H1 (cell line): ENCODE measurements around the gene ABCA1. TPM values are rescaled to one million over a fixed set of nuclear protein-coding genes. Genes with fewer than 3 reads are reported as not detected.

Experiments
- CTCF ChIA-PET: fragments of 300-600 bp; sonication (Branson Sonifier 250); formaldehyde crosslinking; loops from one replicate; lab custom pipeline; 2021; ENCODE audit not compliant: partially characterized antibody; lab: Charles Lee
- POLR2A ChIA-PET: fragments of 300-600 bp; sonication (Branson Sonifier 250); formaldehyde crosslinking; loops from one replicate; lab custom pipeline; 2021; ENCODE audit warnings: inconsistent platforms; ENCODE audit not compliant: partially characterized antibody; lab: Charles Lee
- DNase-seq, 2 experiments: peaks; one replicate each; pipeline versions ENCODE4 v3.0.0 to v3.0.0-alpha.2; 2010 to 2022; ENCODE audit warnings: low spot score in 2 of 2, low read depth in 1 of 2, mixed read lengths in 1 of 2
- FAIRE-seq: peaks from 2 replicates; lab custom pipeline; 2011; peaks lifted over from hg19 to GRCh38; lab: Jason Lieb, UNC
- H2AFZ ChIP-seq: 2 replicates; pipeline ENCODE4 v1.8.1; 2012; ENCODE audit warnings: low read length, inconsistent platforms
- H2AK5ac ChIP-seq: 2 replicates; pipeline ENCODE4 v1.6.1; 2013; ENCODE audit warnings: low read depth, low read length
- H2BK120ac ChIP-seq: replicated peaks from 2 replicates; pipeline ENCODE3; 2013; ENCODE audit warnings: low read depth, low read length, inconsistent platforms
- H2BK12ac ChIP-seq: 2 replicates; pipeline ENCODE4 v1.6.1; 2013; ENCODE audit warnings: low read depth, low read length
- H2BK15ac ChIP-seq: 2 replicates; pipeline ENCODE4 v1.6.1; 2013; ENCODE audit warnings: low read length
- H2BK20ac ChIP-seq: 2 replicates; pipeline ENCODE4 v1.6.1; 2013; ENCODE audit warnings: low read length
- H2BK5ac ChIP-seq: 2 replicates; pipeline ENCODE4 v1.6.1; 2013; ENCODE audit warnings: low read depth, low read length
- H3K14ac ChIP-seq: 2 replicates; pipeline ENCODE4 v1.6.1; 2013; ENCODE audit warnings: inconsistent platforms; ENCODE audit not compliant: insufficient read length
- H3K18ac ChIP-seq: 2 replicates; pipeline ENCODE4 v1.6.1; 2013; ENCODE audit warnings: low read length; ENCODE audit errors: extremely low read depth
- H3K23ac ChIP-seq: 2 replicates; pipeline ENCODE4 v1.6.1; 2013; ENCODE audit warnings: inconsistent platforms; ENCODE audit not compliant: insufficient read length
- H3K23me2 ChIP-seq: 2 replicates; pipeline ENCODE4 v1.6.1; 2013; ENCODE audit warnings: low read depth, low read length
- H3K27ac ChIP-seq: 2 replicates; pipeline ENCODE4 v1.6.1; 2011; ENCODE audit warnings: low read depth, low read length, inconsistent platforms
- H3K27me3 ChIP-seq, 4 experiments: replicated peaks in 1 of 4; 1 replicate in 1 of 4; 2 replicates in 3 of 4; pipeline versions ENCODE4 v1.6.1 to v1.8.1; 2011 to 2013; ENCODE audit warnings: low read length in 3 of 4, mild to moderate bottlenecking in 3 of 4, inconsistent platforms in 2 of 4, mixed read lengths in 2 of 4, moderate library complexity in 1 of 4; ENCODE audit not compliant: control insufficient read depth in 3 of 4, insufficient read depth in 3 of 4; ENCODE audit errors: extremely low read depth in 1 of 4
- H3K36me3 ChIP-seq, 4 experiments: 2 replicates each; pipeline versions ENCODE4 v1.6.1 to v1.8.1; 2011 to 2013; ENCODE audit warnings: mild to moderate bottlenecking in 4 of 4, low read length in 3 of 4, moderate library complexity in 2 of 4, control low read depth in 1 of 4, inconsistent platforms in 1 of 4; ENCODE audit not compliant: insufficient read depth in 4 of 4, control insufficient read depth in 2 of 4
- H3K4ac ChIP-seq: replicated peaks from 2 replicates; pipeline ENCODE3; 2013; ENCODE audit warnings: low read length, low read depth, mixed read lengths, inconsistent platforms; ENCODE audit not compliant: insufficient read length
- H3K4me1 ChIP-seq, 4 experiments: replicated peaks in 1 of 4; 1 replicate in 1 of 4; 2 replicates in 3 of 4; pipeline versions ENCODE4 v1.6.1 to v1.8.1; 2011 to 2013; ENCODE audit warnings: low read length in 3 of 4, inconsistent platforms in 2 of 4, mixed read lengths in 1 of 4; ENCODE audit not compliant: insufficient read depth in 4 of 4, control insufficient read depth in 3 of 4
- H3K4me2 ChIP-seq, 2 experiments: 2 replicates each; pipeline versions ENCODE4 v1.6.1 to v1.8.1; 2011 to 2013; ENCODE audit warnings: low read depth in 2 of 2, low read length in 2 of 2, control low read depth in 1 of 2, inconsistent platforms in 1 of 2, mild to moderate bottlenecking in 1 of 2; ENCODE audit not compliant: insufficient read depth in 1 of 2
- H3K4me3 ChIP-seq, 4 experiments: fragments of 200-600, 300-600 bp in 1 of 4; sonication (generic), shearing (Covaris generic), sonication (Bioruptor Twin) in 1 of 4; 2 replicates each; pipeline versions ENCODE4 v1.5.1 to v1.8.1; 2011 to 2016; ENCODE audit warnings: low read length in 4 of 4, low read depth in 3 of 4, control low read depth in 2 of 4, inconsistent platforms in 2 of 4, mild to moderate bottlenecking in 2 of 4, mixed read lengths in 1 of 4, moderate library complexity in 1 of 4; ENCODE audit not compliant: insufficient read depth in 2 of 4; ENCODE audit errors: extremely low read depth in 1 of 4
- H3K56ac ChIP-seq: replicated peaks from 2 replicates; pipeline ENCODE3; 2013; ENCODE audit warnings: low read depth, mild to moderate bottlenecking, mixed read lengths, low read length, inconsistent platforms; ENCODE audit not compliant: insufficient read length
- H3K79me1 ChIP-seq: 2 replicates; pipeline ENCODE4 v1.6.1; 2013; ENCODE audit warnings: low read depth, low read length, control low read depth
- H3K79me2 ChIP-seq, 2 experiments: 2 replicates each; pipeline versions ENCODE4 v1.6.1 to v1.8.1; 2012 to 2013; ENCODE audit warnings: low read length in 2 of 2, mild to moderate bottlenecking in 2 of 2, inconsistent platforms in 1 of 2; ENCODE audit not compliant: insufficient read depth in 2 of 2, control insufficient read depth in 1 of 2
- H3K9ac ChIP-seq, 4 experiments: replicated peaks in 1 of 4; 1 replicate in 1 of 4; 2 replicates in 3 of 4; pipeline versions ENCODE4 v1.6.1 to v1.8.1; 2011 to 2013; ENCODE audit warnings: low read depth in 3 of 4, low read length in 3 of 4, control low read depth in 2 of 4, mild to moderate bottlenecking in 2 of 4, moderate library complexity in 2 of 4, inconsistent platforms in 1 of 4; ENCODE audit errors: extremely low read depth in 1 of 4
- H3K9me3 ChIP-seq, 2 experiments: 2 replicates each; pipeline versions ENCODE4 v1.6.1 to v1.8.1; 2012 to 2013; ENCODE audit warnings: mild to moderate bottlenecking in 2 of 2, moderate library complexity in 2 of 2, control low read depth in 1 of 2, inconsistent platforms in 1 of 2, low read depth in 1 of 2, low read length in 1 of 2, mixed read lengths in 1 of 2; ENCODE audit not compliant: insufficient read depth in 2 of 2
- H4K20me1 ChIP-seq, 2 experiments: replicated peaks in 1 of 2; 2 replicates each; pipeline versions ENCODE3 to v1.8.1; 2011 to 2013; ENCODE audit warnings: inconsistent platforms in 2 of 2, low read length in 2 of 2, mild to moderate bottlenecking in 1 of 2; ENCODE audit not compliant: insufficient read depth in 2 of 2, control insufficient read depth in 1 of 2
- H4K5ac ChIP-seq: 2 replicates; pipeline ENCODE4 v1.6.1; 2013; ENCODE audit warnings: low read length, low read depth, mixed read lengths, inconsistent platforms; ENCODE audit not compliant: insufficient read length
- H4K8ac ChIP-seq: 2 replicates; pipeline ENCODE4 v1.8.0; 2013; ENCODE audit warnings: mild to moderate bottlenecking, moderate library complexity, low read length, inconsistent platforms; ENCODE audit not compliant: insufficient read depth; ENCODE audit errors: extremely low read depth
- H4K91ac ChIP-seq: replicated peaks from 2 replicates; pipeline ENCODE3; 2013; ENCODE audit warnings: low read length, mixed read lengths, inconsistent platforms; ENCODE audit not compliant: insufficient read length
- BRCA1 ChIP-seq: IDR thresholded peaks from 2 replicates; pipeline ENCODE4 v1.6.1; 2012; ENCODE audit warnings: low read depth, low read length, improper control_type of control experiment
- CBX8 ChIP-seq: fragments of 300-800, 300-1000 bp; sonication (generic); IDR thresholded peaks from 2 replicates; pipeline ENCODE4 v1.7.1; 2016; ENCODE audit warnings: low read depth, low read length, borderline replicate concordance
- CHD1 ChIP-seq: IDR thresholded peaks from 2 replicates; pipeline ENCODE4 v1.6.1; 2012; ENCODE audit warnings: low read depth, low read length, improper control_type of control experiment
- CHD2 ChIP-seq: IDR thresholded peaks from 2 replicates; pipeline ENCODE4 v1.6.1; 2012; ENCODE audit warnings: low read length, improper control_type of control experiment
- HDAC2 ChIP-seq, 2 experiments: fragments of 300-600 bp in 1 of 2; sonication (generic) in 1 of 2; IDR thresholded peaks; 2 replicates each; pipeline ENCODE4 v1.6.1; 2011 to 2012; ENCODE audit warnings: low read depth in 2 of 2, low read length in 2 of 2, mild to moderate bottlenecking in 2 of 2, moderate library complexity in 2 of 2, borderline replicate concordance in 1 of 2, inconsistent platforms in 1 of 2
- JUND ChIP-seq: IDR thresholded peaks from 2 replicates; pipeline ENCODE4 v1.6.1; 2011; ENCODE audit warnings: mild to moderate bottlenecking, improper control_type of control experiment, low read length
- MAX ChIP-seq: IDR thresholded peaks from 2 replicates; pipeline ENCODE4 v1.6.1; 2012; ENCODE audit warnings: inconsistent platforms
- NANOG ChIP-seq: IDR thresholded peaks from 2 replicates; pipeline ENCODE4 v1.6.1; 2011; ENCODE audit warnings: low read length, low read depth, mild to moderate bottlenecking, inconsistent platforms; ENCODE audit not compliant: insufficient read depth, poor library complexity, severe bottlenecking
- RAD21 ChIP-seq, 2 experiments: IDR thresholded peaks in 1 of 2; conservative IDR thresholded peaks in 1 of 2; 2 replicates each; pipeline ENCODE4 v1.6.1; 2011; ENCODE audit warnings: low read depth in 2 of 2, low read length in 2 of 2, improper control_type of control experiment in 1 of 2, inconsistent platforms in 1 of 2, mild to moderate bottlenecking in 1 of 2, moderate library complexity in 1 of 2
- SP2 ChIP-seq: IDR thresholded peaks from 2 replicates; pipeline ENCODE4 v1.6.1; 2012; ENCODE audit warnings: mild to moderate bottlenecking, low read length, inconsistent platforms
- SUZ12 ChIP-seq: fragments of 200-600 bp; sonication (generic); IDR thresholded peaks from 2 replicates; pipeline ENCODE4 v1.6.1; 2012; ENCODE audit warnings: mild to moderate bottlenecking, inconsistent platforms, low read length, moderate library complexity, mixed read lengths
- TEAD4 ChIP-seq: IDR thresholded peaks from 2 replicates; pipeline ENCODE4 v1.6.1; 2012; ENCODE audit warnings: low read depth, low read length, inconsistent platforms, mixed read lengths
- WGBS, 2 experiments: shearing (Covaris generic) in 1 of 2; methylation state at CpG; one replicate each; pipeline versions ENCODE4 v1.1.6 to v1.1.7; 2013 to 2015; ENCODE audit warnings: low lambda C conversion rate in 2 of 2, mixed read lengths in 2 of 2, inconsistent platforms in 1 of 2, low coverage in 1 of 2, missing lambda C conversion rate in 1 of 2; ENCODE audit not compliant: insufficient replicate concordance in 2 of 2, insufficient coverage in 1 of 2, insufficient read length in 1 of 2; ENCODE audit errors: extremely low coverage in 1 of 2, missing lambda C conversion rate in 1 of 2; 5-methylcytosine and 5-hydroxymethylcytosine counted together
- polyA plus RNA-seq, 7 experiments: library from polyadenylated mRNA; depleted of rRNA in 3 of 7; stranded (reverse) in 5 of 7; unstranded in 2 of 7; fragments of >200 nt in 5 of 7; fragments of 200-250 nt in 2 of 7; gene quantifications; 1 replicate in 5 of 7; 2 replicates in 1 of 7; 4 replicates in 1 of 7; pipeline versions ENCODE4 v1.2.1 to v1.2.3, GENCODE V29; 2011 to 2013; ENCODE audit warnings: missing spikeins in 2 of 7, mixed read lengths in 2 of 7
- total RNA-seq: library from RNA; stranded (reverse); fragmentation: NEBNext Ultra II Directional; extraction: Animal tissue kit (Norgen Biotek cat#: 25700); gene quantifications from 2 replicates; pipeline ENCODE4 v1.2.1, GENCODE V29; 2021

Gene ABCA1
- total and polyA plus RNA-seq, 2 of the 8 experiments (the other 6 are each of a cell fraction or from before 2014, with no cell fraction given) = 6.9 to 7.8 TPM

GRCh38 chr9:104798209-104798995 is 129.6 kb downstream of the ABCA1 start:
- Histone ChIP-seq H2AFZ (no peak overlapping the region), H4K91ac (no peak overlapping the region), H2BK5ac (no peak overlapping the region), H3K27me3 (no peaks in the 10 kb centered on the region), H3K79me2 (no peaks in the 10 kb centered on the region), H2BK20ac (no peak overlapping the region), H2BK12ac (no peak overlapping the region), H3K23me2 (no peaks in the 10 kb centered on the region), H3K9ac (no peak overlapping the region), H3K18ac (no peak overlapping the region), H3K4me2 (no peak overlapping the region), H4K8ac (no peak overlapping the region), H2AK5ac (no peak overlapping the region), H3K27ac (no peak overlapping the region), H4K20me1 (peaks cover 0 to 3% of the 10 kb centered on the region in 2 experiments), H3K14ac (no peak overlapping the region), H2BK15ac (no peak overlapping the region), H3K9me3 (no peaks in the 10 kb centered on the region), H4K5ac (no peak overlapping the region), H3K56ac (no peak overlapping the region), H2BK120ac (no peak overlapping the region), H3K4me3 (no peak overlapping the region), H3K4me1 (no peaks in the 10 kb centered on the region), H3K23ac (no peak overlapping the region), H3K4ac (no peak overlapping the region), H3K36me3 (peaks cover 7 to 42% (median 36%) of the 10 kb centered on the region in 4 experiments; a peak in 7 of 8 replicates), H3K79me1 (no peaks in the 10 kb centered on the region)
- FAIRE-seq (no peak), DNase-seq (peak in 1 of 2 experiments; percentile 7)
- POLR2A ChIA-PET = no interaction called here
- CTCF ChIA-PET = interaction anchor here (1.8 kb wide), 1 partner anchor 10 kb away, joined by 4 read pairs; no protein-coding TSS in a partner anchor
- WGBS, 2 experiments = 90% methylated on average over 5 of the region's 5 CpGs; no CpG with 5 or more reads in 1 of the 2 experiments
- TF ChIP-seq NANOG (no peak), CHD1 (no peak), TEAD4 (no peak), MAX (no peak), CHD2 (no peak), CBX8 (no peak), SUZ12 (no peak), BRCA1 (no peak), HDAC2 (IDR thresholded peaks at IDR 0.05; ENCODE audit: borderline replicate concordance in 1 of 2, low read depth in 2 of 2, low read length in 2 of 2) (no peak), RAD21 (IDR thresholded peaks at IDR 0.05 in 1 of 2, conservative IDR thresholded peaks at IDR 0.05 in 1 of 2; ENCODE audit: low read depth in 2 of 2, low read length in 2 of 2) (no peak), SP2 (no peak), JUND (no peak)
